SK-N-SH (cell line): Measurements from ENCODE around the gene PAPPA2. TPM values are rescaled to one million over a fixed set of nuclear protein-coding genes. Genes with fewer than 3 reads are reported as not detected.

Source experiments
- CTCF ChIA-PET: fragments of 300-600, 350-600 bp; formaldehyde crosslinking; extraction: SDS; loops from one replicate; lab custom pipeline; 2021; lab: Yijun Ruan, JAX
- POLR2A ChIA-PET: fragments of 350-600 bp; sonication (Branson Sonifier 250); formaldehyde crosslinking; extraction: SDS; loops from one replicate; lab custom pipeline; 2020; ENCODE audit warnings: antibody characterized with exemption, inconsistent platforms; lab: Yijun Ruan, JAX
- DNase-seq: peaks from one replicate; pipeline ENCODE4 v3.0.0; 2012
- H2AFZ ChIP-seq: fragments of 200-600 bp; sonication (generic); 2 replicates; pipeline ENCODE4 v1.8.1; 2016; ENCODE audit warnings: antibody characterized with exemption, mild to moderate bottlenecking, low read depth
- H3F3A ChIP-seq: fragments of 200-600 bp; sonication (generic); replicated peaks from 2 replicates; pipeline ENCODE3; 2016; ENCODE audit warnings: antibody characterized with exemption, mild to moderate bottlenecking; ENCODE audit not compliant: insufficient read depth
- H3K27ac ChIP-seq, 2 experiments: fragments of 200-500 bp in 1 of 2; fragments of 200-600 bp in 1 of 2; sonication (Bioruptor generic) in 1 of 2; sonication (generic), shearing (Covaris generic) in 1 of 2; 2 replicates each; pipeline versions ENCODE4 v1.5.1 to v1.6.1; 2014 to 2016; ENCODE audit warnings: low read depth in 2 of 2, inconsistent platforms in 1 of 2, low read length in 1 of 2, mild to moderate bottlenecking in 1 of 2, mixed read lengths in 1 of 2
- H3K27me3 ChIP-seq: fragments of 200-600 bp; sonication (generic), shearing (Covaris generic); 2 replicates; pipeline ENCODE4 v1.6.1; 2016; ENCODE audit warnings: mixed run types; ENCODE audit not compliant: insufficient read depth
- H3K36me3 ChIP-seq, 2 experiments: fragments of 200-500 bp in 1 of 2; fragments of 200-600 bp in 1 of 2; sonication (Bioruptor generic) in 1 of 2; sonication (generic) in 1 of 2; replicated peaks in 1 of 2; 2 replicates each; pipeline versions ENCODE3 to v1.5.1; 2014 to 2016; ENCODE audit warnings: low read length in 1 of 2, mild to moderate bottlenecking in 1 of 2; ENCODE audit not compliant: insufficient read depth in 2 of 2, control insufficient read depth in 1 of 2
- H3K4me1 ChIP-seq, 2 experiments: fragments of 200-500 bp in 1 of 2; fragments of 200-600 bp in 1 of 2; sonication (Bioruptor generic) in 1 of 2; sonication (generic), shearing (Covaris generic) in 1 of 2; 2 replicates each; pipeline versions ENCODE4 v1.5.1 to v1.6.1; 2014 to 2016; ENCODE audit warnings: low read depth in 1 of 2, low read length in 1 of 2, mixed run types in 1 of 2; ENCODE audit not compliant: insufficient read depth in 2 of 2, control insufficient read depth in 1 of 2
- H3K4me2 ChIP-seq: fragments of 200-600 bp; sonication (generic), shearing (Covaris generic); 2 replicates; pipeline ENCODE4 v1.6.1; 2017; ENCODE audit warnings: mixed run types
- H3K4me3 ChIP-seq, 2 experiments: fragments of 200-500 bp in 1 of 2; fragments of 200-600 bp in 1 of 2; sonication (Bioruptor generic) in 1 of 2; sonication (generic), shearing (Covaris generic) in 1 of 2; 2 replicates each; pipeline versions ENCODE4 v1.5.1 to v1.8.1; 2014 to 2016; ENCODE audit warnings: low read depth in 2 of 2, inconsistent platforms in 1 of 2, low read length in 1 of 2, mild to moderate bottlenecking in 1 of 2, mixed read lengths in 1 of 2, moderate library complexity in 1 of 2
- H3K79me2 ChIP-seq: fragments of 200-600 bp; sonication (generic); 2 replicates; pipeline ENCODE4 v1.8.1; 2017; ENCODE audit warnings: mild to moderate bottlenecking; ENCODE audit not compliant: insufficient read depth
- H3K9ac ChIP-seq: fragments of 200-600 bp; sonication (generic); 2 replicates; pipeline ENCODE4 v1.6.1; 2017; ENCODE audit warnings: mixed run types
- H3K9me2 ChIP-seq: fragments of 200-600 bp; sonication (generic); 2 replicates; pipeline ENCODE4 v1.6.1; 2017; ENCODE audit warnings: mixed run types
- H3K9me3 ChIP-seq: fragments of 200-600 bp; sonication (generic); 2 replicates; pipeline ENCODE4 v1.6.1; 2017; ENCODE audit warnings: mixed run types, mild to moderate bottlenecking, moderate library complexity
- H4K20me1 ChIP-seq: fragments of 200-600 bp; sonication (generic); 2 replicates; pipeline ENCODE4 v1.6.1; 2017; ENCODE audit warnings: mild to moderate bottlenecking, mixed run types; ENCODE audit not compliant: insufficient read depth
- EP300 ChIP-seq, 2 experiments: IDR thresholded peaks; 2 replicates each; pipeline versions ENCODE4 v1.4.0 to v1.6.1; 2012; ENCODE audit warnings: borderline replicate concordance in 1 of 2, low read depth in 1 of 2, low read length in 1 of 2
- EZH2phosphoT487 ChIP-seq: fragments of 200-600 bp; sonication (generic); IDR thresholded peaks from 2 replicates; pipeline ENCODE4 v1.6.1; 2017; ENCODE audit warnings: low read depth, mixed run types, mild to moderate bottlenecking, antibody characterized with exemption, moderate library complexity, borderline replicate concordance
- GABPA ChIP-seq: IDR thresholded peaks from 2 replicates; pipeline ENCODE4 v1.4.0; 2012; ENCODE audit warnings: low read depth, mild to moderate bottlenecking
- IRF3 ChIP-seq: fragments of 150-350 bp; IDR thresholded peaks from 2 replicates; pipeline ENCODE4 v1.6.1; 2016; ENCODE audit warnings: mild to moderate bottlenecking, low read depth, low read length
- MAX ChIP-seq: IDR thresholded peaks from 2 replicates; pipeline ENCODE4 v1.4.0; 2012; ENCODE audit warnings: low read depth
- MEF2A ChIP-seq: IDR thresholded peaks from 2 replicates; pipeline ENCODE4 v1.4.0; 2012; ENCODE audit warnings: low read depth, borderline replicate concordance
- NFIC ChIP-seq: IDR thresholded peaks from 2 replicates; pipeline ENCODE4 v1.4.0; 2012; ENCODE audit warnings: borderline replicate concordance
- PBX3 ChIP-seq: IDR thresholded peaks from 2 replicates; pipeline ENCODE4; 2012
- POLR2AphosphoS5 ChIP-seq: IDR thresholded peaks from 2 replicates; pipeline ENCODE4 v1.6.1; 2012; ENCODE audit warnings: low read depth, low read length
- RCOR1 ChIP-seq: fragments of 150-350 bp; IDR thresholded peaks from 2 replicates; pipeline ENCODE4 v1.6.1; 2017; ENCODE audit warnings: antibody characterized with exemption, low read length
- SMC3 ChIP-seq: IDR thresholded peaks from 2 replicates; pipeline ENCODE4 v1.6.1; 2012; ENCODE audit warnings: low read depth, low read length, improper control_type of control experiment
- USF2 ChIP-seq: fragments of 150-350 bp; IDR thresholded peaks from 2 replicates; pipeline ENCODE4 v1.6.1; 2017; ENCODE audit warnings: antibody characterized with exemption, low read length, low read depth, borderline replicate concordance
- ZBTB33 ChIP-seq: IDR thresholded peaks from 2 replicates; pipeline ENCODE4 v1.4.0; 2012; ENCODE audit warnings: low read depth, borderline replicate concordance
- WGBS: methylation state at CpG from one replicate; pipeline ENCODE4 v1.1.6; 2017; ENCODE audit warnings: low lambda C conversion rate; 5-methylcytosine and 5-hydroxymethylcytosine counted together
- polyA plus RNA-seq, 3 experiments: library from polyadenylated mRNA; depleted of rRNA; stranded (reverse); fragments of >200 nt; gene quantifications; 2 replicates each; pipeline ENCODE4 v1.2.3, GENCODE V29; 2012

Gene PAPPA2
- polyA plus RNA-seq, 1 of the 3 experiments (the other 2 are of a cell fraction), result 0.02 TPM

GRCh38 chr1:176858433-176858916, 395.5 kb downstream of the PAPPA2 start:
- TF ChIP-seq EP300 (IDR thresholded peaks at IDR 0.05; ENCODE audit: borderline replicate concordance in 1 of 2, low read depth in 1 of 2, low read length in 1 of 2), result no peak
- TF ChIP-seq IRF3, result no peak
- no peak for TF ChIP-seq RCOR1
- TF ChIP-seq GABPA, result no peak
- no peak for TF ChIP-seq NFIC
- no peak for TF ChIP-seq ZBTB33
- TF ChIP-seq PBX3, result no peak
- TF ChIP-seq MAX, result no peak
- no peak for TF ChIP-seq EZH2phosphoT487
- no peak for TF ChIP-seq USF2
- no peak for TF ChIP-seq MEF2A
- no peak for TF ChIP-seq POLR2AphosphoS5
- TF ChIP-seq SMC3, result no peak
- POLR2A ChIA-PET, result no interaction called here
- no peak overlapping the region for H3K27ac ChIP-seq
- WGBS, result 44% methylated on average over 4 of the region's 4 CpGs
- H3K4me3 ChIP-seq, result no peak overlapping the region
- no peaks in the 10 kb centered on the region; a peak in 1 of 4 replicates for H3K4me1 ChIP-seq
- no peak overlapping the region for H3K4me2 ChIP-seq
- CTCF ChIA-PET, result no interaction called here
- H3K9me2 ChIP-seq, result no peaks in the 10 kb centered on the region
- DNase-seq, result no peak
- no peaks in the 10 kb centered on the region for H3K9me3 ChIP-seq
- no peaks in the 10 kb centered on the region for H4K20me1 ChIP-seq
- no peak overlapping the region for H2AFZ ChIP-seq
- H3K79me2 ChIP-seq, result no peaks in the 10 kb centered on the region
- no peak overlapping the region for H3K9ac ChIP-seq
- H3K27me3 ChIP-seq, result no peaks in the 10 kb centered on the region
- no peaks in the 10 kb centered on the region for H3F3A ChIP-seq
- no peaks in the 10 kb centered on the region for H3K36me3 ChIP-seq
